ENCODE measurements around the gene IRF8.

Gene IRF8

GRCh38 chr16:85863384-85863774 is 35.6 kb upstream of the IRF8 start:
- no peaks in the 10 kb centered on the region for H3K36me3 ChIP-seq
- no peaks in the 10 kb centered on the region for H3K9me3 ChIP-seq (ENCODE audit: severe bottlenecking)
- no peak for TF ChIP-seq CTCF (IDR thresholded peaks at IDR 0.05; ENCODE audit: low read depth, low read length)
- DNase-seq = no peak
- H3K4me3 ChIP-seq (ENCODE audit: low read depth, low read length) = no peak overlapping the region
- no peaks in the 10 kb centered on the region for H3K27me3 ChIP-seq (ENCODE audit: insufficient read depth, low read depth, severe bottlenecking)
- H3K27ac ChIP-seq = no peak overlapping the region

DNA sequence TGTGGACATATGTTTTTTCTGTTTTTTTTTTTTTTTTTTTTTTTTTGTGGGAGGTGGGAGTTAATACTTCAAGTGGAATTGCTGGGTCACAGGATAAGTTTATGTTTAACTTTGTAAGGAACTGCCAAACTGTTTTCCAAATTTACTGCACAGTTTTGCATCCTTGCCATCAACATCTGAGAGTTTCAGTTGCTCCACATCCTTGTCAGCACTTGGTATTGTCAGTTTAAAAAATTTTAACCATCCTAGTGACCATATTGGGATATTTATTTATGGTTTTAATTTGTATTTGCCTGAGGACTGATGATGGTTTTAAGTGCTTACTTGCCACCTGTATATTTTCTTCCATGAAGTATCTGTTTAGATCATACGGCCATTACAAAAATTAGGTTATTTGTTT is 34.0 kb upstream of the IRF8 start:
- TF ChIP-seq CTCF (IDR thresholded peaks at IDR 0.05; ENCODE audit: low read depth, low read length) = no peak
- Histone ChIP-seq H3K27ac (no peak overlapping the region), H3K36me3 (no peaks in the 10 kb centered on the region)

DNA sequence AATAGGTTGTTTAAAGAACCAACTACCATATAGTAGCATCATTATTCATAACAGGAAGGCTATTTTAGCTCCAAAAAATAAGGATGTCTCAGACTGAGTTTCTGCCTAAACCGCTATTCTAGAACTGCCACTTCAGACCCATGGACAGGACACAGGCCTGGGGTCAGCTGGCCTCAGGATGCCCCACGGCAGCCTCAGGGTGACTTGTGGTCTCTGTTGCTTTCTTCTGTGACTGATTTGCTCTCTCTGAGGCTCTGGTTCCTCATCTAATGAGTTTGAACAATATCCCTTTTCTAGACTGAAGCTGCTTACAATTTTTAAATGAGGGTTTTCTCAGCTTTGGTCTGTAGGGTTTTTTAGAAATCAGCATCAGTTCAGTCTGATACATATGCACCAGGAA is 31.8 kb upstream of the IRF8 start:
- Histone ChIP-seq H3K27ac (no peak overlapping the region), H3K27me3 (ENCODE audit: insufficient read depth, low read depth, severe bottlenecking) (no peaks in the 10 kb centered on the region), H3K9me3 (ENCODE audit: severe bottlenecking) (no peaks in the 10 kb centered on the region), H3K4me3 (ENCODE audit: low read depth, low read length) (no peak overlapping the region), H3K36me3 (no peaks in the 10 kb centered on the region)
- TF ChIP-seq CTCF (IDR thresholded peaks at IDR 0.05; ENCODE audit: low read depth, low read length) = no peak
- no peak for DNase-seq

More for the DNA sequence above, 34.0 kb upstream of the IRF8 start:
- Histone ChIP-seq H3K27me3 (ENCODE audit: insufficient read depth, low read depth, severe bottlenecking) (no peaks in the 10 kb centered on the region), H3K9me3 (ENCODE audit: severe bottlenecking) (no peaks in the 10 kb centered on the region), H3K4me3 (ENCODE audit: low read depth, low read length) (no peak overlapping the region)
- no peak for DNase-seq

DNA sequence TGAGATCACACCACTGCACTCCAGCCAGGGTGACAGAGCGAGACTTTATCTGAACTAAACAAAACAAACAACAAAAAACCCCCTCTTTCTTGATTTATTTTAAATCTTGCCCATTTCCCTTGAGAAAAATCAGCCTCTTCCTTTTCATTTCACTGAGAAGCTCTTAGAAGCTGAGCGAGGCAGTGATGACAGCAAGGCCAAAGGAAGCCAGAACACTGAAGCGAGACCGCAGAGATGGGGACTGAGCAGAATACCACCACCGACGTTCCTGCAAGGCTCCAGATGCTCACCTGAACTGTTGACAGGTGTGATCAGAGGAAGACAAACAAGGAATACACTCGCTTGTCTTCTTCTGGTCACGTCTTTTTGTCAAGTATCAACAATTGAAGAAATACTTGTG is 30.5 kb upstream of the IRF8 start:
- H3K9me3 ChIP-seq (ENCODE audit: severe bottlenecking) = no peaks in the 10 kb centered on the region
- DNase-seq = no peak
- no peak overlapping the region for H3K27ac ChIP-seq
- H3K36me3 ChIP-seq = no peaks in the 10 kb centered on the region
- no peaks in the 10 kb centered on the region for H3K27me3 ChIP-seq (ENCODE audit: insufficient read depth, low read depth, severe bottlenecking)
- H3K4me3 ChIP-seq (ENCODE audit: low read depth, low read length) = no peak overlapping the region
- no peak for TF ChIP-seq CTCF (IDR thresholded peaks at IDR 0.05; ENCODE audit: low read depth, low read length)

DNA sequence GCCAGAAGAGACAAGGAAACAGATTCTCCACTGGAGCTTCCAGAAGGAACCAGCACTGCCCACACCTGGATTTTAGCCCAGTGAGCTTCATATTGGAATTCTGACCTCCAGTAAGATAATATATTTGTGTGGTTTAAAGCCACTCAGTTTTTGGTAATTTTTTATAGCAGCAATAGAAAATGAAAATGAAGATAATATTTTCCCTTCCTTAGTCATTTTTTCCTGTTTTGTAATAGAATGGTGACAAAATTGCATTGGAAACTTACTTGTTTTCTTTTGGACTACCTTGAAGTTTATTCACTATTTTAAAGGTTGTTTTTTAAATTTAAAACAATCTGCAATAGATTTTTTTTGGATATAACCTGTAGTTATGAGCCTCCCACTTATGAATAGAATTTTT is 29.8 kb upstream of the IRF8 start:
- TF ChIP-seq CTCF (IDR thresholded peaks at IDR 0.05; ENCODE audit: low read depth, low read length) = no peak
- H3K9me3 ChIP-seq (ENCODE audit: severe bottlenecking) = no peaks in the 10 kb centered on the region
- no peaks in the 10 kb centered on the region for H3K36me3 ChIP-seq
- no peak overlapping the region for H3K4me3 ChIP-seq (ENCODE audit: low read depth, low read length)
- DNase-seq = no peak
- no peak overlapping the region for H3K27ac ChIP-seq
- H3K27me3 ChIP-seq (ENCODE audit: insufficient read depth, low read depth, severe bottlenecking) = no peaks in the 10 kb centered on the region

- H3K36me3 ChIP-seq = no peaks in the 10 kb centered on the region
- no peak overlapping the region for H3K27ac ChIP-seq
- TF ChIP-seq CTCF (IDR thresholded peaks at IDR 0.05; ENCODE audit: low read depth, low read length) = no peak
- no peaks in the 10 kb centered on the region for H3K9me3 ChIP-seq (ENCODE audit: severe bottlenecking)
- no peak overlapping the region for H3K4me3 ChIP-seq (ENCODE audit: low read depth, low read length)
- H3K27me3 ChIP-seq (ENCODE audit: insufficient read depth, low read depth, severe bottlenecking) = no peaks in the 10 kb centered on the region
- no peak for DNase-seq
These were observed 29.0 kb upstream of the IRF8 start for GRCh38 chr16:85869785-85870558.

Data from WERI-Rb-1 (cell line).